ENCODE measurements around the gene BANP. TPM values are rescaled to one million over a fixed set of nuclear protein-coding genes. Genes with fewer than 3 reads are reported as not detected.

BANP gene
- total RNA-seq, 1 experiment from 2014 or later, result 37.2 TPM

DNA sequence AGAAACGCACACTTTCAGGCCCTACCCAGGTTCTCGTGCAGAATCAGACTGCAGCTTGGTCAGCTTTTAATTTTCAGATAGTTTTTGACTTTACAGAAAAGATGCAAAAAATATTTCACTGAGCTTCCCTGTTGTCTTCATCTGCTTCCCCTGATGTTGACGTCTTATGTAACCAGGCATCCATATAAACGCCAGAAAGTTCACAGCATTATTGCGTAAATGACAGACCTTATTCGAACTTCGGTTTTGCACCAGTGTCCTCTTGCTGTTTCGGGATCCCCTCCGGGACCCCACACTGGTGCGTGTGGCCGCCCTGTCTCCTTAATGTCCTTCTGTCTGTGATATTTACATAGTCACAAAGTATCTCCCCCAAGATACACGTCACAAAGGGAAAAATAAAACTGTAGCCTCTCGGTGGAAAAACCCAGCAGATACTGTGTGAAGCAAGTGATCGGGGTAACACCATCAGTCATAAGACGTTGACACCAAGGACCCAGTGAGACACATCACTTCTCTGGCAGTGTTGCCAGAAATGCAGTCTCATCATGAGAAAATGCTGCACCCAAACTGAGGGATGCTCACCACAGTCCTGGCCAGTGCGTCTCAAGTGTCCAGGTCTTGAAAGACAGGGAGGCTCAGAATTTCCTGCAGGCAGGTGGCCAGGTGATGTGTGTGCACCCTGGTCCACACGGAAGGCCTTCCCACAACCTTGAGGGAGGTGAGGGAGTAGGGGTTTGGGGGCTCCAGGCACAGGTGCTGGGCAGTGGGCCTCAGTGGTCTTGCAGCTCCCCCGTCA lies 4.3 kb downstream of the BANP start:
- H3K27me3 ChIP-seq (ENCODE audit: insufficient read depth, low read length), result no peaks in the 10 kb centered on the region
- no peak overlapping the region for H3K4me3 ChIP-seq (replicated peaks in 1 of 2; ENCODE audit: low read depth in 1 of 2, low read length in 2 of 2)
- no peak for TF ChIP-seq FOSL1 (IDR thresholded peaks at IDR 0.05; ENCODE audit: low read depth)
- TF ChIP-seq ATF3 (IDR thresholded peaks at IDR 0.05), result no peak
- no peak for TF ChIP-seq EZH2 (IDR thresholded peaks at IDR 0.05)
- TF ChIP-seq, protein P1, sequence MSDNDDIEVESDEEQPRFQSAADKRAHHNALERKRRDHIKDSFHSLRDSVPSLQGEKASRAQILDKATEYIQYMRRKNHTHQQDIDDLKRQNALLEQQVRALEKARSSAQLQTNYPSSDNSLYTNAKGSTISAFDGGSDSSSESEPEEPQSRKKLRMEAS (IDR thresholded peaks at IDR 0.05), result no peak
- TF ChIP-seq ZNF274 (IDR thresholded peaks at IDR 0.05; ENCODE audit: low read depth, low read length), result no peak
- no peak for TF ChIP-seq SIN3A (IDR thresholded peaks at IDR 0.05; ENCODE audit: low read depth)
- no peak for TF ChIP-seq JUND (IDR thresholded peaks at IDR 0.05)
- TF ChIP-seq ZBTB33 (IDR thresholded peaks at IDR 0.05; ENCODE audit: extremely low read depth, insufficient replicate concordance, low read length), result no peak
- TF ChIP-seq ZFX (IDR thresholded peaks at IDR 0.05), result no peak
- no peak; the same call in none of the 2 replicates for TF ChIP-seq POLR2AphosphoS5 (IDR thresholded peaks at IDR 0.05; ENCODE audit: low read depth, low read length)
- TF ChIP-seq, protein P2, sequence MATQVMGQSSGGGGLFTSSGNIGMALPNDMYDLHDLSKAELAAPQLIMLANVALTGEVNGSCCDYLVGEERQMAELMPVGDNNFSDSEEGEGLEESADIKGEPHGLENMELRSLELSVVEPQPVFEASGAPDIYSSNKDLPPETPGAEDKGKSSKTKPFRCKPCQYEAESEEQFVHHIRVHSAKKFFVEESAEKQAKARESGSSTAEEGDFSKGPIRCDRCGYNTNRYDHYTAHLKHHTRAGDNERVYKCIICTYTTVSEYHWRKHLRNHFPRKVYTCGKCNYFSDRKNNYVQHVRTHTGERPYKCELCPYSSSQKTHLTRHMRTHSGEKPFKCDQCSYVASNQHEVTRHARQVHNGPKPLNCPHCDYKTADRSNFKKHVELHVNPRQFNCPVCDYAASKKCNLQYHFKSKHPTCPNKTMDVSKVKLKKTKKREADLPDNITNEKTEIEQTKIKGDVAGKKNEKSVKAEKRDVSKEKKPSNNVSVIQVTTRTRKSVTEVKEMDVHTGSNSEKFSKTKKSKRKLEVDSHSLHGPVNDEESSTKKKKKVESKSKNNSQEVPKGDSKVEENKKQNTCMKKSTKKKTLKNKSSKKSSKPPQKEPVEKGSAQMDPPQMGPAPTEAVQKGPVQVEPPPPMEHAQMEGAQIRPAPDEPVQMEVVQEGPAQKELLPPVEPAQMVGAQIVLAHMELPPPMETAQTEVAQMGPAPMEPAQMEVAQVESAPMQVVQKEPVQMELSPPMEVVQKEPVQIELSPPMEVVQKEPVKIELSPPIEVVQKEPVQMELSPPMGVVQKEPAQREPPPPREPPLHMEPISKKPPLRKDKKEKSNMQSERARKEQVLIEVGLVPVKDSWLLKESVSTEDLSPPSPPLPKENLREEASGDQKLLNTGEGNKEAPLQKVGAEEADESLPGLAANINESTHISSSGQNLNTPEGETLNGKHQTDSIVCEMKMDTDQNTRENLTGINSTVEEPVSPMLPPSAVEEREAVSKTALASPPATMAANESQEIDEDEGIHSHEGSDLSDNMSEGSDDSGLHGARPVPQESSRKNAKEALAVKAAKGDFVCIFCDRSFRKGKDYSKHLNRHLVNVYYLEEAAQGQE (IDR thresholded peaks at IDR 0.05; ENCODE audit: low read depth), result no peak
- no peak for TF ChIP-seq POLR2A (IDR thresholded peaks at IDR 0.05; ENCODE audit: borderline replicate concordance, extremely low read depth, insufficient read depth, insufficient read length)
- TF ChIP-seq RAD21 (IDR thresholded peaks at IDR 0.05; ENCODE audit: low read depth), result no peak
- no peak for TF ChIP-seq SP1 (IDR thresholded peaks at IDR 0.05; ENCODE audit: low read depth)
- TF ChIP-seq, protein P3, sequence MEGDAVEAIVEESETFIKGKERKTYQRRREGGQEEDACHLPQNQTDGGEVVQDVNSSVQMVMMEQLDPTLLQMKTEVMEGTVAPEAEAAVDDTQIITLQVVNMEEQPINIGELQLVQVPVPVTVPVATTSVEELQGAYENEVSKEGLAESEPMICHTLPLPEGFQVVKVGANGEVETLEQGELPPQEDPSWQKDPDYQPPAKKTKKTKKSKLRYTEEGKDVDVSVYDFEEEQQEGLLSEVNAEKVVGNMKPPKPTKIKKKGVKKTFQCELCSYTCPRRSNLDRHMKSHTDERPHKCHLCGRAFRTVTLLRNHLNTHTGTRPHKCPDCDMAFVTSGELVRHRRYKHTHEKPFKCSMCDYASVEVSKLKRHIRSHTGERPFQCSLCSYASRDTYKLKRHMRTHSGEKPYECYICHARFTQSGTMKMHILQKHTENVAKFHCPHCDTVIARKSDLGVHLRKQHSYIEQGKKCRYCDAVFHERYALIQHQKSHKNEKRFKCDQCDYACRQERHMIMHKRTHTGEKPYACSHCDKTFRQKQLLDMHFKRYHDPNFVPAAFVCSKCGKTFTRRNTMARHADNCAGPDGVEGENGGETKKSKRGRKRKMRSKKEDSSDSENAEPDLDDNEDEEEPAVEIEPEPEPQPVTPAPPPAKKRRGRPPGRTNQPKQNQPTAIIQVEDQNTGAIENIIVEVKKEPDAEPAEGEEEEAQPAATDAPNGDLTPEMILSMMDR (IDR thresholded peaks at IDR 0.05 in 2 of 3, conservative IDR thresholded peaks at IDR 0.05 in 1 of 3; ENCODE audit: borderline replicate concordance in 1 of 3, insufficient read depth in 1 of 3, low read depth in 2 of 3, low read length in 2 of 3), result no peak
- TF ChIP-seq TCF7L2 (IDR thresholded peaks at IDR 0.05; ENCODE audit: borderline replicate concordance, extremely low read depth, insufficient read depth, insufficient read length), result no peak
- TF ChIP-seq YY1 (IDR thresholded peaks at IDR 0.05; ENCODE audit: extremely low read depth, insufficient replicate concordance, low read depth, low read length), result no peak
- TF ChIP-seq SRF (IDR thresholded peaks at IDR 0.05; ENCODE audit: low read depth), result no peak
- TF ChIP-seq CBX3 (IDR thresholded peaks at IDR 0.05; ENCODE audit: low read depth), result no peak
- no peak for TF ChIP-seq EGR1 (IDR thresholded peaks at IDR 0.05; ENCODE audit: low read depth)
- H3K9me3 ChIP-seq (ENCODE audit: control insufficient read depth in 1 of 2, insufficient read depth in 1 of 2, low read depth in 1 of 2, low read length in 2 of 2), result no peaks in the 10 kb centered on the region
- ATAC-seq, result no peak
- ChIA-PET RAD21 (ENCODE audit: low non-redundant PET in 1 of 2, low total read pairs in 2 of 2, uncharacterized antibody in 2 of 2, unreplicated experiment in 2 of 2) (no interaction called here), CTCF (no interaction called here), POLR2A (no interaction called here)
- H3K79me2 ChIP-seq (ENCODE audit: insufficient read depth, low read length), result peaks cover 87% of the 10 kb centered on the region
- DNase-seq (ENCODE audit: low read depth, low spot score), result no peak
- BruUV-seq (replicated peaks), result no TSS peak
- no peaks in the 10 kb centered on the region for H3K9me2 ChIP-seq (ENCODE audit: insufficient read depth)
- no peak overlapping the region for H3K9ac ChIP-seq (ENCODE audit: low read length)
- no peak overlapping the region for H3K4me2 ChIP-seq (ENCODE audit: low read length)
- no peak overlapping the region for H3K27ac ChIP-seq (ENCODE audit: low read depth, low read length)
- intact Hi-C loops (cut with micrococcal nuclease), result no loop called here
- H3K36me3 ChIP-seq (ENCODE audit: control insufficient read depth in 1 of 2, insufficient read depth in 2 of 2, low read length in 2 of 2), result peaks cover 0 to 16% of the 10 kb centered on the region in 2 experiments; a peak in 2 of 4 replicates
- no peaks in the 10 kb centered on the region for H4K20me1 ChIP-seq (ENCODE audit: insufficient read depth)
- H2AFZ ChIP-seq (ENCODE audit: low read depth, low read length, poor library complexity, severe bottlenecking), result no peak overlapping the region
- H3K4me1 ChIP-seq (ENCODE audit: control insufficient read depth in 1 of 2, insufficient read depth in 2 of 2, low read length in 2 of 2), result peaks cover 7 to 12% of the 10 kb centered on the region in 2 experiments

Measured in HCT116 (cell line).